IMR-90 (cell line): ENCODE measurements around the gene TUBGCP2. TPM values are rescaled to one million over a fixed set of nuclear protein-coding genes. Genes with fewer than 3 reads are reported as not detected.

Experiments used
- ATAC-seq: fragments of 200-7000 bp; cut with Tn5 transposase; 2 replicates; pipeline ENCODE4 v1.9.1; 2020; ENCODE audit warnings: low read depth, mild to moderate bottlenecking, moderate library complexity
- BruUV-seq: library from RNA; stranded (reverse); fragments of 400-500 nt; replicated peaks from 2 replicates; lab custom pipeline; 2021; lab: Mats Ljungman, UMichigan
- CTCF ChIA-PET: fragments of 300-600 bp; formaldehyde crosslinking; extraction: SDS; loops from one replicate; lab custom pipeline; 2021; ENCODE audit warnings: antibody characterized with exemption; lab: Yijun Ruan, JAX
- POLR2A ChIA-PET: fragments of 300-600 bp; sonication (Branson Sonifier 250); formaldehyde crosslinking; loops from one replicate; lab custom pipeline; 2022; ENCODE audit warnings: antibody characterized with exemption; ENCODE audit not compliant: unreplicated experiment; lab: Charles Lee
- DNase-seq: peaks from one replicate; pipeline ENCODE4 v3.0.0; 2013
- H2AFZ ChIP-seq: replicated peaks from 2 replicates; pipeline ENCODE3; 2013; ENCODE audit warnings: low read length, mild to moderate bottlenecking; ENCODE audit not compliant: poor library complexity
- H2AK5ac ChIP-seq: 2 replicates; pipeline ENCODE4 v1.6.1; 2013; ENCODE audit warnings: low read depth, low read length, inconsistent platforms
- H2AK9ac ChIP-seq: replicated peaks from 2 replicates; pipeline ENCODE3; 2013; ENCODE audit warnings: mild to moderate bottlenecking, low read depth, low read length, moderate library complexity; ENCODE audit not compliant: poor library complexity
- H2BK120ac ChIP-seq: 2 replicates; pipeline ENCODE4 v1.6.1; 2013; ENCODE audit warnings: low read depth, low read length, inconsistent platforms
- H2BK15ac ChIP-seq: 3 replicates; pipeline ENCODE4 v1.6.1; 2013; ENCODE audit warnings: low read depth, low read length, inconsistent platforms
- H2BK20ac ChIP-seq: 2 replicates; pipeline ENCODE4 v1.6.1; 2013; ENCODE audit warnings: low read depth, mild to moderate bottlenecking, inconsistent platforms, low read length, moderate library complexity
- H2BK5ac ChIP-seq: 2 replicates; pipeline ENCODE4 v1.6.1; 2013; ENCODE audit warnings: mild to moderate bottlenecking, low read depth, low read length, inconsistent platforms; ENCODE audit not compliant: poor library complexity, severe bottlenecking
- H3K14ac ChIP-seq: replicated peaks from 2 replicates; pipeline ENCODE4 v1.6.1; 2013; ENCODE audit warnings: low read depth, low read length, inconsistent platforms
- H3K18ac ChIP-seq: 2 replicates; pipeline ENCODE4 v1.6.1; 2013; ENCODE audit warnings: low read depth, low read length, control low read depth
- H3K23ac ChIP-seq: 2 replicates; pipeline ENCODE4 v1.6.1; 2013; ENCODE audit warnings: low read depth, low read length, inconsistent platforms
- H3K27ac ChIP-seq: 2 replicates; pipeline ENCODE4 v1.5.1; 2013; ENCODE audit warnings: mild to moderate bottlenecking, control low read depth, low read length; ENCODE audit not compliant: insufficient read depth
- H3K27me3 ChIP-seq: 2 replicates; pipeline ENCODE4 v1.6.1; 2013; ENCODE audit warnings: low read length; ENCODE audit not compliant: control insufficient read depth, insufficient read depth
- H3K36me3 ChIP-seq: 2 replicates; pipeline ENCODE4 v1.6.1; 2013; ENCODE audit warnings: low read length, mixed read lengths; ENCODE audit not compliant: control insufficient read depth, insufficient read depth
- H3K4ac ChIP-seq: 2 replicates; pipeline ENCODE4 v1.6.1; 2013; ENCODE audit warnings: low read depth, low read length, inconsistent platforms
- H3K4me1 ChIP-seq: 2 replicates; pipeline ENCODE4 v1.6.1; 2013; ENCODE audit warnings: low read length, mixed read lengths; ENCODE audit not compliant: control insufficient read depth, insufficient read depth
- H3K4me2 ChIP-seq: 2 replicates; pipeline ENCODE4 v1.6.1; 2013; ENCODE audit warnings: low read depth, mild to moderate bottlenecking, control low read depth, low read length, moderate library complexity
- H3K4me3 ChIP-seq: 2 replicates; pipeline ENCODE4 v1.5.1; 2013; ENCODE audit warnings: low read depth, mild to moderate bottlenecking, control low read depth, low read length, moderate library complexity; ENCODE audit not compliant: insufficient read depth
- H3K56ac ChIP-seq: 2 replicates; pipeline ENCODE4 v1.6.1; 2013; ENCODE audit warnings: low read length, inconsistent platforms; ENCODE audit not compliant: insufficient read depth; ENCODE audit errors: extremely low read depth
- H3K79me1 ChIP-seq, 2 experiments: 2 replicates each; pipeline ENCODE4 v1.6.1; 2013; ENCODE audit warnings: low read length in 2 of 2, inconsistent platforms in 1 of 2, low read depth in 1 of 2
- H3K9ac ChIP-seq: 2 replicates; pipeline ENCODE4 v1.6.1; 2013; ENCODE audit warnings: low read depth, low read length, control low read depth
- H3K9me1 ChIP-seq: 2 replicates; pipeline ENCODE4 v1.6.1; 2013; ENCODE audit warnings: low read length, inconsistent platforms; ENCODE audit not compliant: insufficient read depth
- H3K9me3 ChIP-seq: 2 replicates; pipeline ENCODE4 v1.6.1; 2013; ENCODE audit warnings: low read length; ENCODE audit not compliant: control insufficient read depth, insufficient read depth
- H4K20me1 ChIP-seq: 2 replicates; pipeline ENCODE4 v1.6.1; 2013; ENCODE audit warnings: low read length, inconsistent platforms; ENCODE audit not compliant: insufficient read depth
- H4K5ac ChIP-seq: 2 replicates; pipeline ENCODE4 v1.6.1; 2013; ENCODE audit warnings: mild to moderate bottlenecking, low read depth, low read length, control low read depth
- H4K8ac ChIP-seq, 2 experiments: 2 replicates each; pipeline ENCODE4 v1.6.1; 2013; ENCODE audit warnings: low read depth in 2 of 2, low read length in 2 of 2, control low read depth in 1 of 2, inconsistent platforms in 1 of 2
- H4K91ac ChIP-seq: 2 replicates; pipeline ENCODE4 v1.6.1; 2013; ENCODE audit warnings: low read depth, low read length, inconsistent platforms; ENCODE audit not compliant: insufficient read depth
- ELK1 ChIP-seq: fragments of 150-350 bp; IDR thresholded peaks from 2 replicates; pipeline ENCODE4 v1.6.1; 2016; ENCODE audit warnings: low read depth, mild to moderate bottlenecking, low read length, moderate library complexity, borderline replicate concordance
- WGBS, 2 experiments: methylation state at CpG; one replicate each; pipeline versions ENCODE4 v1.1.5 to v1.1.7; 2013; ENCODE audit warnings: missing lambda C conversion rate in 2 of 2; ENCODE audit not compliant: insufficient read length in 1 of 2; ENCODE audit errors: extremely low coverage in 2 of 2; 5-methylcytosine and 5-hydroxymethylcytosine counted together
- dilution Hi-C: fragments of 300-500 bp; cut with HindIII; formaldehyde crosslinking; loops from one replicate; pipeline ENCODE4 v1.14.3; 2018; ENCODE audit warnings: low sequenced_read_pairs; ENCODE audit not compliant: unreplicated experiment
- in situ Hi-C: fragments of 300-500 bp; cut with MboI; formaldehyde crosslinking; loops from 3 replicates; pipeline ENCODE4 v1.14.3; 2019; ENCODE audit warnings: low sequenced_read_pairs, inconsistent platforms, mixed read lengths
- intact Hi-C: fragments of 100-400 bp; cut with micrococcal nuclease; formaldehyde crosslinking; loops from 2 replicates; pipeline ENCODE4 v1.10.0; 2022
- polyA plus RNA-seq, 3 experiments: library from polyadenylated mRNA; depleted of rRNA; stranded (reverse); fragments of >200 nt; gene quantifications; 2 replicates each; pipeline ENCODE4 v1.2.3, GENCODE V29; 2012; ENCODE audit warnings: low replicate concordance in 1 of 3
- total RNA-seq: library from RNA; depleted of rRNA; stranded (reverse); fragments of >200 nt; gene quantifications from 2 replicates; pipeline ENCODE4 v1.2.3, GENCODE V29; 2012

Gene TUBGCP2
- total and polyA plus RNA-seq, 2 of the 4 experiments (the other 2 are of a cell fraction): 48.1 to 72.6 TPM

GRCh38 chr10:133270204-133270603, 38.5 kb downstream of the TUBGCP2 start:
- DNase-seq (no peak), ATAC-seq (no peak)
- Histone ChIP-seq H3K56ac (no peak overlapping the region), H4K5ac (no peak overlapping the region), H3K9ac (no peak overlapping the region), H3K27ac (no peak overlapping the region), H3K4me2 (no peak overlapping the region), H3K27me3 (no peaks in the 10 kb centered on the region; the same call in 1 of the 2 replicates), H3K36me3 (peaks cover 4% of the 10 kb centered on the region; the same call in 1 of the 2 replicates), H3K23ac (no peak overlapping the region), H2AK9ac (no peak overlapping the region), H3K9me3 (no peaks in the 10 kb centered on the region), H4K20me1 (no peaks in the 10 kb centered on the region), H2BK20ac (no peak overlapping the region), H4K8ac (no peak overlapping the region), H4K91ac (no peak overlapping the region), H2BK5ac (no peak overlapping the region), H3K9me1 (no peaks in the 10 kb centered on the region), H3K4me3 (no peak overlapping the region), H2AK5ac (no peak overlapping the region), H3K4ac (no peak overlapping the region), H2BK15ac (no peak overlapping the region), H3K79me1 (no peaks in the 10 kb centered on the region), H3K4me1 (no peaks in the 10 kb centered on the region), H2AFZ (no peak overlapping the region), H2BK120ac (no peak overlapping the region), H3K18ac (no peak overlapping the region), H3K14ac (no peak overlapping the region)
- TF ChIP-seq ELK1: no peak
- no TSS peak for BruUV-seq
- POLR2A ChIA-PET: no interaction called here
- CTCF ChIA-PET: no interaction called here
- dilution Hi-C loops: no loop called here
- in situ Hi-C loops: loop anchor here (25.0 kb wide), 1 partner anchor 608 kb away; no protein-coding TSS in a partner anchor
- 92% methylated on average over 15 of the region's 20 CpGs; no CpG with 5 or more reads in 1 of the 2 experiments for WGBS, 2 experiments
- intact Hi-C loops: no loop called here
